ENCODE results near the gene CRY2.

CRY2 gene

GRCh38 chr11:45879803-45880686, 32.8 kb downstream of the CRY2 start:
- DNase-seq = no peak

- no peak for DNase-seq
These were observed 33.7 kb downstream of the CRY2 start for GRCh38 chr11:45880772-45881570.

- DNase-seq = no peak
These were observed 34.6 kb downstream of the CRY2 start for GRCh38 chr11:45881708-45882368.

GRCh38 chr11:45884596-45885185, 37.4 kb downstream of the CRY2 start:
- DNase-seq = no peak

GRCh38 chr11:45885274-45885920, 38.1 kb downstream of the CRY2 start, which contains the start of gene MAPK8IP1:
MAPK8IP1 (plus strand) TSS chr11:45885651; CDS start chr11:45885821, 170 bp downstream.
- peak; percentile 77 for DNase-seq

GRCh38 chr11:45885921-45886721, 38.8 kb downstream of the CRY2 start:
- no peak for DNase-seq

GRCh38 chr11:45886816-45887520, 39.7 kb downstream of the CRY2 start:
- DNase-seq = no peak

GRCh38 chr11:45887587-45887986, 40.3 kb downstream of the CRY2 start:
- no peak for DNase-seq

GRCh38 chr11:45889555-45889954, 42.3 kb downstream of the CRY2 start:
- no peak for DNase-seq

GRCh38 chr11:45889966-45890365, 42.7 kb downstream of the CRY2 start:
- DNase-seq = no peak

GRCh38 chr11:45890886-45891550, 43.7 kb downstream of the CRY2 start:
- no peak for DNase-seq

- no peak for DNase-seq
These were observed 45.6 kb downstream of the CRY2 start for GRCh38 chr11:45892856-45893255.

GRCh38 chr11:45894555-45895247, 47.4 kb downstream of the CRY2 start:
- no peak for DNase-seq

- no peak for DNase-seq
These were observed 48.4 kb downstream of the CRY2 start for GRCh38 chr11:45895553-45896259.

- no peak for DNase-seq
These were observed 49.2 kb downstream of the CRY2 start for GRCh38 chr11:45896422-45896984.

- DNase-seq = no peak
These were observed 50.3 kb downstream of the CRY2 start for GRCh38 chr11:45897556-45897955.

- no peak for DNase-seq
These were observed 51.8 kb downstream of the CRY2 start for GRCh38 chr11:45899086-45899447.

GRCh38 chr11:45899448-45900174, 52.3 kb downstream of the CRY2 start:
- DNase-seq = peak; percentile 78
